ENCODE measurements around the gene MPI. TPM values are rescaled to one million over a fixed set of nuclear protein-coding genes. Genes with fewer than 3 reads are reported as not detected.
A peak's percentile ranks its signal among the peaks of the same experiment; 100 is the strongest.

The MPI gene
- total RNA-seq, 1 donor from 2014 or later = 77.7 TPM

DNA sequence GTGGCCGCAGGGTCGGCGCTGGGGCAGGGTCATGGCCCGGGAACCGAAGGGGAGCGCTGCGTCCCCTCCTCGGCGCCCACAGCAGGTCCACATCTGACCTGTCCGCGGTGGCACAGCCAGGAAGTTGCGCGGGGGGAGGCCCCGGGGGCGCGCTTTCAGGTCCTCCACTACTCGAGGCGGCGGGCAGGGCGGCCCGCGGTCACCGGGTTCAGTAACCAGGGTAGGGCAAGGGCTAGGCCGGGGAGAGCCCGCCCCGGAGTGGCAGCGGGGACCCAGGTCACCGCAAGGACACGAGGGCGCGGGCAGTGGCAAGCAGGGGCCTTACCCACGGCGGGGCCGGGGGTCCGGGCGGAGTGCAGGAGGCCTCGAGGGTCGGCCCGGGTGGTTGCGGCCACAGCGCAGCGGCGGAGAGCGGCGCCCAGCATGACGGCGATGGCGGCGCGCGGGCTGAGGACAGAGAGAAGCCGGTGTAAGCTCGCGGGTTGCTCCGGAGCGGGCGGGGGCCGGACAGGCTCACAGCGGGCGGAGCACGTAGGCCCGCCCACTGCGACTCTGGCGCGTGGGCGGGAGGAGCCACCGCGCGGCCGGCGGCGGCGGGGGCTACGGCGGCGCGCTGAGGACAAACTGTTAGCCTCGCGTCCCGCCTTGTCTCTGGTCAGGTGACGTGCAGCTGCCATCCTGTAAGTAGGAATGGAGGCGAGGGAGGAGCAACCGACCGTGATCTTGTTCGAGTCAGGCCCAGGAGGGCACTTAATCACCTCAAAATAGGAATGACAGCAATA, 47.9 kb downstream of the MPI start, which contains the start of gene COX5A:
TSS of gene COX5A (minus strand) at position 484 of the 782 bp plus-strand sequence. CDS start at position 425, 59 bp downstream.
- Mint-ChIP-seq H3K4me3 (peak within 1 kb of the TSS; percentile 95), H3K4me1 (peaks cover 11% of the 10 kb centered on the region), H3K9me3 (no peaks in the 10 kb centered on the region), H3K36me3 (peaks cover 5% of the 10 kb centered on the region), H3K27ac (peak within 1 kb of the TSS; percentile 23), H3K27me3 (ENCODE audit: insufficient read depth, low read depth) (peaks cover 5% of the 10 kb centered on the region)
- peak within 1 kb of the TSS; percentile 77 for H2AFZ ChIP-seq (replicated peaks)
- H3K4me1 ChIP-seq = peaks cover 4% of the 10 kb centered on the region
- no peak for TF ChIP-seq EZH2 (IDR thresholded peaks at IDR 0.05)
- no peak for TF ChIP-seq EZH2phosphoT487 (IDR thresholded peaks at IDR 0.05)
- TF ChIP-seq, protein P1, sequence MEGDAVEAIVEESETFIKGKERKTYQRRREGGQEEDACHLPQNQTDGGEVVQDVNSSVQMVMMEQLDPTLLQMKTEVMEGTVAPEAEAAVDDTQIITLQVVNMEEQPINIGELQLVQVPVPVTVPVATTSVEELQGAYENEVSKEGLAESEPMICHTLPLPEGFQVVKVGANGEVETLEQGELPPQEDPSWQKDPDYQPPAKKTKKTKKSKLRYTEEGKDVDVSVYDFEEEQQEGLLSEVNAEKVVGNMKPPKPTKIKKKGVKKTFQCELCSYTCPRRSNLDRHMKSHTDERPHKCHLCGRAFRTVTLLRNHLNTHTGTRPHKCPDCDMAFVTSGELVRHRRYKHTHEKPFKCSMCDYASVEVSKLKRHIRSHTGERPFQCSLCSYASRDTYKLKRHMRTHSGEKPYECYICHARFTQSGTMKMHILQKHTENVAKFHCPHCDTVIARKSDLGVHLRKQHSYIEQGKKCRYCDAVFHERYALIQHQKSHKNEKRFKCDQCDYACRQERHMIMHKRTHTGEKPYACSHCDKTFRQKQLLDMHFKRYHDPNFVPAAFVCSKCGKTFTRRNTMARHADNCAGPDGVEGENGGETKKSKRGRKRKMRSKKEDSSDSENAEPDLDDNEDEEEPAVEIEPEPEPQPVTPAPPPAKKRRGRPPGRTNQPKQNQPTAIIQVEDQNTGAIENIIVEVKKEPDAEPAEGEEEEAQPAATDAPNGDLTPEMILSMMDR (IDR thresholded peaks at IDR 0.05) = no peak
- H3K9ac ChIP-seq = peak within 1 kb of the TSS; percentile 56
- no peaks in the 10 kb centered on the region for H3K27me3 ChIP-seq
- H3K36me3 ChIP-seq = no peaks in the 10 kb centered on the region
- peak within 1 kb of the TSS; percentile 88 for H3K27ac ChIP-seq
- DNase-seq (ENCODE audit: low spot score) = peak; percentile 96
- H3K4me2 ChIP-seq = peak within 1 kb of the TSS; percentile 96
- H3K79me2 ChIP-seq (ENCODE audit: low read depth) = peaks cover 48% of the 10 kb centered on the region
- peak within 1 kb of the TSS; percentile 85 for H3K4me3 ChIP-seq
- H4K20me1 ChIP-seq (ENCODE audit: low read depth) = peaks cover 39% of the 10 kb centered on the region
- no peaks in the 10 kb centered on the region for H3K9me3 ChIP-seq (ENCODE audit: low read depth)
- peaks cover 19% of the 10 kb centered on the region for H3F3A ChIP-seq (ENCODE audit: low read depth)

DNA sequence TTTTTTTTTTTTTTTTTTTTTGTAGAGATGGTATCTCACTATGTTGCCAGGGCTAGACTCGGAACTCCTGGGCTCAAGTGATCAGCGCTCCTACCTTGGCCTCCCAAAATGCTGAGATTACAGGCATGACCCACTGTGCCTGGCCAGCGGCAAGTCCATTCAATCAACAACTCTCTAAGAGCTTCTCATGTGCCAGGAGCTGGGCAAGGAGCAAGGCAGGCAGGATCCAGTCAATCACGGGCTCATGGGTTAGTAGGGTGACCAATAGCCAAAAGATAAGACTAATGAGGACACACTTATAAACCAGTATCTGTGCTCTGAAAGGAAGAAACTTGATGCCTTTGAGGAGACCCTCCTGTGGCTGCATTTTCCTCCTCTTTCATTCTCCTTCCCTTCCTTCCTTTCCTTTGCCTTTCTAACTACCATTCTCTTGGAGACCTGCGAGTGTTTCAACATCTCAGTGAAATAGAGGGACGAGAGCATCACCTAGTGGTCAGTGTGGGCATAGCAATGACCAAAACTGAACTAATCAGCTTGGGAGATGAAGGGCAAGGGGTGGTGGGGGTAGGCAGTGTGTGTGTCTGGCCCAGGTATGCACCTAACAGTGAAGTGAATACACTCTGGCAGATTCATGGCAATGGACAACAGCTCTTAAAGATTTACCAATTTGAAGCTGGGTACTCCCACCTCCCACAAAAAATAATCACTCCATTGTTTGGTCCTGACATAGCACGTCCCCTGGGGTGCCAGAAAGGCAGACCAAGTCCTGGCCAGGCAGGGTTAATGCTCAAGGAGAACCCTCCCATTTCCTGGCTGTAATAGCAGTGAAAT, 60.5 kb downstream of the MPI start:
- Mint-ChIP-seq H3K27me3 (ENCODE audit: insufficient read depth, low read depth) (peaks cover 4% of the 10 kb centered on the region), H3K9me3 (no peaks in the 10 kb centered on the region), H3K36me3 (no peaks in the 10 kb centered on the region), H3K4me1 (peaks cover 18% of the 10 kb centered on the region), H3K4me3 (peak overlapping the region; percentile 1), H3K27ac (peak overlapping the region; percentile 3)
- H2AFZ ChIP-seq (replicated peaks) = peak overlapping the region; percentile 36
- H3K79me2 ChIP-seq (ENCODE audit: low read depth) = no peaks in the 10 kb centered on the region
- no peaks in the 10 kb centered on the region for H3K36me3 ChIP-seq
- H3K4me3 ChIP-seq = no peak overlapping the region
- H4K20me1 ChIP-seq (ENCODE audit: low read depth) = peaks cover 2% of the 10 kb centered on the region
- H3K27ac ChIP-seq = no peak overlapping the region
- no peak overlapping the region for H3K9ac ChIP-seq
- H3K4me1 ChIP-seq = peaks cover 10% of the 10 kb centered on the region
- TF ChIP-seq EZH2phosphoT487 (IDR thresholded peaks at IDR 0.05) (no peak), EZH2 (IDR thresholded peaks at IDR 0.05) (no peak)
- TF ChIP-seq, protein P1 (IDR thresholded peaks at IDR 0.05) = peak; percentile 99
- DNase-seq (ENCODE audit: low spot score) = peak; percentile 81
- peaks cover 10% of the 10 kb centered on the region for H3F3A ChIP-seq (ENCODE audit: low read depth)
- H3K27me3 ChIP-seq = peaks cover 8% of the 10 kb centered on the region
- no peak overlapping the region for H3K4me2 ChIP-seq
- H3K9me3 ChIP-seq (ENCODE audit: low read depth) = no peaks in the 10 kb centered on the region

DNA sequence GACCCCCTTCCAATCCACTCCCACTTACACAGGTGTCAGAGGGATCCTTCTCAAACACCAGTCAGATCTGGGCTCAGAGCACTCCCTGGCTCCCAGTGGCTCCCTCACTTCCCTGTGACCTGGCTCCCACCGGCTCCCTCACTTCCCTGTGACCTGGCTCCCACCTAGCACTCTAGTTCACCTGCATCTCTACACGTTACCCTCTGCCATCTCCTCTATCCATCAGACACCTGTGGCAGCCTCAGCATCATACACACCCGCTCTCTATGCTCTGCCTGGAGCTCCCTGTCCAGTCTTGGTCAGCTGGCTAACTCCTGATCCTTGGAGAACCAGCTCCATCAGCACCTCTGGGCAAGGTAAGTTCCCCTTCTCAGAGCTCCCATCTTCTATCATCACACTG, 61.2 kb downstream of the MPI start:
- H3K36me3 ChIP-seq = no peaks in the 10 kb centered on the region
- H3K4me1 ChIP-seq = peaks cover 17% of the 10 kb centered on the region
- Mint-ChIP-seq H3K36me3 (no peaks in the 10 kb centered on the region), H3K27ac (no peak overlapping the region), H3K27me3 (ENCODE audit: insufficient read depth, low read depth) (peaks cover 10% of the 10 kb centered on the region), H3K9me3 (no peaks in the 10 kb centered on the region), H3K4me1 (peaks cover 21% of the 10 kb centered on the region), H3K4me3 (no peak overlapping the region)
- peaks cover 4% of the 10 kb centered on the region for H4K20me1 ChIP-seq (ENCODE audit: low read depth)
- peaks cover 13% of the 10 kb centered on the region for H3F3A ChIP-seq (ENCODE audit: low read depth)
- no peaks in the 10 kb centered on the region for H3K79me2 ChIP-seq (ENCODE audit: low read depth)
- DNase-seq (ENCODE audit: low spot score) = no peak
- peaks cover 15% of the 10 kb centered on the region for H3K27me3 ChIP-seq
- no peak overlapping the region for H3K9ac ChIP-seq
- no peaks in the 10 kb centered on the region for H3K9me3 ChIP-seq (ENCODE audit: low read depth)
- H3K27ac ChIP-seq = no peak overlapping the region
- H2AFZ ChIP-seq (replicated peaks) = no peak overlapping the region
- no peak overlapping the region for H3K4me3 ChIP-seq
- TF ChIP-seq, protein P1 (IDR thresholded peaks at IDR 0.05) = no peak
- no peak for TF ChIP-seq EZH2phosphoT487 (IDR thresholded peaks at IDR 0.05)
- no peak for TF ChIP-seq EZH2 (IDR thresholded peaks at IDR 0.05)
- H3K4me2 ChIP-seq = no peak overlapping the region

Small RNA genes lying within 50 kb of the gene (microRNA-seq; reads per million reads assigned to microRNA genes)
- not detected for gene MIR6882

Small RNA genes lying within 50 kb of the gene (small RNA-seq; reads per million reads assigned to genes)
- gene MIR6882 = not detected

Other genes with a start within 250 kb of the MPI start
- gene EDC3, start 194.0 kb upstream of the MPI start, total RNA-seq (ENCODE audit: low replicate concordance) = 16.6 and 24.4 TPM in 2 replicates
- gene CYP1A1, start 164.5 kb upstream of the MPI start, total RNA-seq (ENCODE audit: low replicate concordance) = 0.15 TPM in 1 of 2 replicates, not detected in the other
- not detected in 2 replicates for gene CYP1A2, start 141.2 kb upstream of the MPI start, total RNA-seq (ENCODE audit: low replicate concordance)
- gene CSK, start 108.0 kb upstream of the MPI start, total RNA-seq (ENCODE audit: low replicate concordance) = 18.3 and 25.4 TPM in 2 replicates
- not detected in 2 replicates for gene LMAN1L, start 77.2 kb upstream of the MPI start, total RNA-seq (ENCODE audit: low replicate concordance)
- not detected in 2 replicates for gene CPLX3, start 63.4 kb upstream of the MPI start, total RNA-seq (ENCODE audit: low replicate concordance)
- gene ULK3, start 46.9 kb upstream of the MPI start, total RNA-seq (ENCODE audit: low replicate concordance) = 22.7 and 37.4 TPM in 2 replicates
- gene SCAMP2, start 16.7 kb upstream of the MPI start, total RNA-seq (ENCODE audit: low replicate concordance) = 19.4 and 44.5 TPM in 2 replicates
- 120 and 124 TPM in 2 replicates for gene FAM219B, start 16.8 kb downstream of the MPI start, total RNA-seq (ENCODE audit: low replicate concordance)
- gene COX5A, start 48.0 kb downstream of the MPI start, total RNA-seq (ENCODE audit: low replicate concordance) = 144 and 200 TPM in 2 replicates
- 2.5 and 7.2 TPM in 2 replicates for gene RPP25, start 66.7 kb downstream of the MPI start, total RNA-seq (ENCODE audit: low replicate concordance)
- 16.4 and 24.9 TPM in 2 replicates for gene SCAMP5, start 105.5 kb downstream of the MPI start, total RNA-seq (ENCODE audit: low replicate concordance)
- gene PPCDC, start 133.5 kb downstream of the MPI start, total RNA-seq (ENCODE audit: low replicate concordance) = 15.8 and 38.6 TPM in 2 replicates